Activated CD4-positive, alpha-beta T cell treated with anti-CD3 and anti-CD28 coated beads, Interleukin-2, amount 10 ng/mL, durations not matched to agents 24 days and 14 days (primary cell): ENCODE data around the gene MORN4. TPM values are rescaled to one million over a fixed set of nuclear protein-coding genes. Genes with fewer than 3 reads are reported as not detected.
"Not testable (repeated sequence)": the region's sequence is repeated elsewhere in the genome, so short reads cannot be mapped to it uniquely, and the experiment has no call there.

Experiments
- DNase-seq: peaks from one replicate; pipeline ENCODE4 v3.0.0; 2022
- H3K27ac Mint-ChIP-seq: one replicate; pipeline ENCODE4 v1.8.0; 2022; ENCODE audit warnings: mild to moderate bottlenecking, mixed read lengths
- H3K27me3 Mint-ChIP-seq: one replicate; pipeline ENCODE4 v1.8.0; 2022; ENCODE audit warnings: mixed read lengths
- H3K36me3 Mint-ChIP-seq: one replicate; pipeline ENCODE4 v1.8.0; 2022; ENCODE audit warnings: low read depth, mild to moderate bottlenecking, mixed read lengths
- H3K4me1 Mint-ChIP-seq: one replicate; pipeline ENCODE4 v1.8.0; 2021; ENCODE audit warnings: mixed read lengths
- H3K4me3 Mint-ChIP-seq: one replicate; pipeline ENCODE4 v1.8.0; 2022; ENCODE audit warnings: mild to moderate bottlenecking, moderate library complexity, mixed read lengths
- H3K9me3 Mint-ChIP-seq: one replicate; pipeline ENCODE4 v1.8.0; 2021; ENCODE audit warnings: mixed read lengths
- intact Hi-C: fragments of 100-400 bp; cut with micrococcal nuclease; formaldehyde crosslinking; loops from one replicate; pipeline ENCODE4 v1.15.1; 2023
- total RNA-seq: library from RNA; stranded (reverse); gene quantifications from 2 replicates; pipeline ENCODE4 v1.2.3, GENCODE V29; 2022

MORN4 gene
- total RNA-seq, 1 donor from 2014 or later, result 2.4 TPM

DNA sequence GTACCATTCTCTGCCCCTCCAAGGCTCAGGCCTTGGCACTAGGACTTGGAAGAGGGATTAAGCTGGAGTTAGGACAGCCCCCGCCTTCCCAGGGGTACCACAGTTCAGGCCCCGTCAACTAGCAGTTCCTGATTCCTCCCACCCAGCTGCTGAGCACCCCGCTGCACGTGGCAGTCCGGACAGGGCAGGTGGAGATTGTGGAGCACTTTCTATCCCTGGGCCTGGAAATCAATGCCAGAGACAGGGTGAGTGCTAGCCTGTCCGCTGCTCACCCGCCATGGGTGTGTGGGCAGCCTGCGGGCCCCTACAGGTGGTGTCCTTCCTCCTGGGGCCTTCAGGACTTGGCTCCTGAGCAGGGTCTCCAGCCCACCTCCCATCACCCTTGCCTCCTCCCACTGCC lies 51.1 kb downstream of the MORN4 start:
- no peak overlapping the region for H3K27ac Mint-ChIP-seq
- no peak for DNase-seq
- H3K4me1 Mint-ChIP-seq, result no peaks in the 10 kb centered on the region
- H3K27me3 Mint-ChIP-seq, result peaks cover 2% of the 10 kb centered on the region
- intact Hi-C loops, result no loop called here
- H3K9me3 Mint-ChIP-seq, result no peaks in the 10 kb centered on the region
- H3K4me3 Mint-ChIP-seq, result no peak overlapping the region
- no peaks in the 10 kb centered on the region for H3K36me3 Mint-ChIP-seq

DNA sequence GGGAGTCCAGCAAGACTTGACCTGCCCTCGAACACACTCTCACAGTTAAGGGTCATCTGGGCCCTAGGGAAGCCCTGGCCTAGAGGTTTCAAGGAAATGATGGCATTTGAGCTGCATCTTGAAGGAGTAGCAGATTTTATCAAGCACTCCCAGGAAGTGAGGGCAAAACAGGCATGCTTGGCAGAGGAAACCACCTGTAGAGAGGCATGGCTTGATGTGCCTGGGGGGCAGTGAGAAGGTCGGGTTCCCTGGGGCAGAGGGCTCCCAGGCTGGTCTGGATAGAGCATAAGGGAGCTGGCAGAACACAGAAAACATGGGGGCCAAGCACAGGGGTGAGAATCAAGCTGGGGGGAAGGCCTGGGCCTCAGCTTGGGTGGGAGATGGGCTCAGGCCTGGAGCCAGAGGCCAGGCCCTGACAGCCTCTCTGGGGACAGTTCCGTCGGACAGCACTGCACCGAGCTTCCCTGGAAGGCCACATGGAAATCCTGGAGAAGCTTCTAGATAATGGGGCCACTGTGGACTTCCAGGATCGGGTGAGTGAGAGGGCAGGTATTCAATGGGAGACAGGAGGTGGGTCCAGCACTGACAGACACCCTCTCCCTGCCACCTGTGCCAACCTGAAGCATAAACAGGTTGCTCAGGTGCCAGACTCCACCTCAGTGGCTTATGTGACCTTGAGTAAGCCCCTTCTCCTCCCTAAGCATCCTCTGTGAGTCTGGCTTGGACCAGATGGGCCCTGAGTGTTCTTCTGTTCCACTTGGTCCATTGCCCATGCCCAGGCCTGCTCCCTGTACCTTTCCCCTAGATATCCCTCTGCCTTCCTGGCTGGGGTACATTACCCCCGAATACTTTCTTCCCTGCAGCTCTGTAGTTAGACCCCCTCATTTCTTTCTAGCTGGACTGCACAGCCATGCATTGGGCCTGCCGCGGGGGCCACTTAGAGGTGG lies 52.6 kb downstream of the MORN4 start:
- no peaks in the 10 kb centered on the region for H3K4me1 Mint-ChIP-seq
- no peak overlapping the region for H3K4me3 Mint-ChIP-seq
- peaks cover 5% of the 10 kb centered on the region for H3K27me3 Mint-ChIP-seq
- H3K27ac Mint-ChIP-seq, result no peak overlapping the region
- no peaks in the 10 kb centered on the region for H3K9me3 Mint-ChIP-seq
- intact Hi-C loops, result no loop called here
- H3K36me3 Mint-ChIP-seq, result no peaks in the 10 kb centered on the region
- no peak for DNase-seq

DNA sequence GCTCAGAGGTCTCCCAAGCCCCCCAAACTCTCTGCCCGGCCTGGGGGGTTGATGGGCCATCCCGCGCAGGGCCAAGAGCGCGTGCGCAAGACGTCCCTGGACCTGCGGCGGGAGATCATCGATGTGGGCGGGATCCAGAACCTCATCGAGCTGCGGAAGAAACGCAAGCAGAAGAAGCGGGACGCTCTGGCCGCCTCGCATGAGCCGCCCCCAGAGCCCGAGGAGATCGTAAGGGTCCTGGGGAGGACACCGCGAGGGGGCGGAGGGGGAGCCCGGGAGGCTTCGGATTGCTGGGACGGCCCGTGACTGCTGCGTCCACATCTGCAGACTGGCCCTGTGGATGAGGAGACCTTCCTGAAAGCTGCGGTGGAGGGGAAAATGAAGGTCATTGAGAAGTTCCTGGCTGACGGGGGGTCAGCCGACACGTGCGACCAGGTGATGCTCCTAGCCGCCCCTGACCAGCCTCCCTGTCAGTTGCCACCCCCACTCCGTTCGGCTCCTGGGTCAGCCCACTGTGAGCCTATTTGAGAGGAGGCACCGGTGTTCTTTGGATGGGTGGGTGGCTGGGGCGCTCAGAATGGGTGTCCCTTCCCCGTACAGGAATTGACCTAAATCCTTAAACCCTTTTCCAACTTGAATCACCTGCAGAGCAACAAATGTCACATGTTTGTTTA lies 55.0 kb downstream of the MORN4 start:
- no peaks in the 10 kb centered on the region for H3K36me3 Mint-ChIP-seq
- H3K27ac Mint-ChIP-seq, result no peak overlapping the region
- no peaks in the 10 kb centered on the region for H3K4me1 Mint-ChIP-seq
- no peak overlapping the region for H3K4me3 Mint-ChIP-seq
- no peaks in the 10 kb centered on the region for H3K9me3 Mint-ChIP-seq
- intact Hi-C loops, result loop anchor here (10.0 kb wide), 1 partner anchor 156 kb away; the partner anchor contains the start of gene ZFYVE27
- H3K27me3 Mint-ChIP-seq, result peaks cover 5% of the 10 kb centered on the region
- DNase-seq, result no peak

DNA sequence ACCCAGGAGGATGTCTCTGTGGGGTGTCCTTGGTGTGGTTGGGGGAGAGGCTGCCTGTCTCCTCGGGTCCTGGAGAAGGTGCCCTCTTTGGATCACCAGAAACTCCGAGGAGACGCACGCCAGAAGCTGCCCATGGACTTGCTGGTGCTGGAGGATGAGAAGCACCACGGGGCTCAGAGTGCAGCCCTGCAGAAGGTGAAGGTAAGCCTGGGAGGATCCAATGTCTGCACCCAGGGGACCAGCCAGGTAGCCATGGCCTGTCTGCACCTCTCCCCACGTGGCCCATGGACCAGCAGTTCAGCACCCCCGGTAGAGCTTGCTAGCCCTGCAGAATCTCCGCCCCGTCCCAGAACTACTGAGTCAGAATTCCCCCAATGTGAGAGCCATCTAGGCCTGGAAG lies 55.6 kb downstream of the MORN4 start:
- H3K4me3 Mint-ChIP-seq, result no peak overlapping the region
- no peak overlapping the region for H3K27ac Mint-ChIP-seq
- H3K27me3 Mint-ChIP-seq, result peaks cover 5% of the 10 kb centered on the region
- intact Hi-C loops, result loop anchor here (10.0 kb wide), 1 partner anchor 157 kb away; the partner anchor contains the start of gene ZFYVE27
- H3K4me1 Mint-ChIP-seq, result no peaks in the 10 kb centered on the region
- no peaks in the 10 kb centered on the region for H3K36me3 Mint-ChIP-seq
- no peaks in the 10 kb centered on the region for H3K9me3 Mint-ChIP-seq
- DNase-seq, result no peak

DNA sequence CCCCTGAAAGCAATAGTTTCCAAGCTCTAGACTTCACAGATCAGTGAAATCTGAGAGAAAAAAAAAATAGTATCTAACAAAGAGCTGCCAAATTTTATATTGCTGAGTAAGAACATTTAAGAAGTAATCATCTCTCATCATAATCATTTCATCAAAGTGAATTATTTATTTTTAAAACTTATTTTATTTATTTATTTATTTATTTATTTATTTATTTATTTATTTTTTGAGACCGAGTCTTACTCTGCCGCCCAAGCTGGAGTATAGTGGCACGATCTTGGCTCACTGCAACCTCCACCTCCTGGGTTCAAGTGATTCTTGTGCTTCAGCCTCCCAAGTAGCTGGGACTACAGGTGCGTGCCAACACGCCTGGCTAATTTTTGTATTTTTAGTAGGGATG lies 56.8 kb downstream of the MORN4 start:
- H3K27me3 Mint-ChIP-seq, H3K4me1 Mint-ChIP-seq: not testable (repeated sequence)

DNA sequence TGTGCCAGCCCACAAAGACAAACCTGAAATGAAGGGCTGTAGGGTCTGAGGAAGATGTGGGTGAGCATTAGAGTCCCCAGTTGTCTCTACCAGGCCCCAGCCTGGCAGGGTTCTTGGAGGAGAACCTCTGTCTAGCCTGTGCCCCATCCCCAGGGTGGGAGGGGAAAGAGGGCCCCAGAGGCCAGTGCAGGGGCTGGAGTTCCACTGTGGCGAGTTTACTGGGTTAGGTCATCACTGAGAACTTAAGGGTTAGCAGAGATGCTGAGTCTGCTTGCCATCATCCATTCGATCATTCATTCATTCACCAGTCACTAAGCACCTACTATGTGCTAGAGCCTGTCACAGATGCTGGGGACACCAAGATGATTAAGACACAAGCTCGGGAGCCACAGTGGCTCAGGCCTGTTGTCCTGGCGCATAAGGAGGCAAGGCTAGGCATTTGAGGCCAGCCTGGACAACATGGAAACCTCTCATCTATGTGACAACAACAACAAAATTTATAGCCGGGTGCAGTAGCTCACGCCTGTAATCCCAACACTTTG lies 58.1 kb downstream of the MORN4 start:
- Mint-ChIP-seq H3K4me3 (no peak overlapping the region), H3K27ac (no peak overlapping the region), H3K27me3 (peaks cover 5% of the 10 kb centered on the region), H3K36me3 (no peaks in the 10 kb centered on the region), H3K9me3 (no peaks in the 10 kb centered on the region), H3K4me1 (no peaks in the 10 kb centered on the region)
- no peak for DNase-seq
- intact Hi-C loops, result loop anchor here (10.0 kb wide), 1 partner anchor 160 kb away; the partner anchor contains the start of gene ZFYVE27

More for the DNA sequence above, 56.8 kb downstream of the MORN4 start:
- not testable (repeated sequence) for DNase-seq, H3K36me3 Mint-ChIP-seq, H3K4me3 Mint-ChIP-seq, H3K9me3 Mint-ChIP-seq, H3K27ac Mint-ChIP-seq
- intact Hi-C loops, result loop anchor here (10.0 kb wide), 1 partner anchor 158 kb away; the partner anchor contains the start of gene ZFYVE27

DNA sequence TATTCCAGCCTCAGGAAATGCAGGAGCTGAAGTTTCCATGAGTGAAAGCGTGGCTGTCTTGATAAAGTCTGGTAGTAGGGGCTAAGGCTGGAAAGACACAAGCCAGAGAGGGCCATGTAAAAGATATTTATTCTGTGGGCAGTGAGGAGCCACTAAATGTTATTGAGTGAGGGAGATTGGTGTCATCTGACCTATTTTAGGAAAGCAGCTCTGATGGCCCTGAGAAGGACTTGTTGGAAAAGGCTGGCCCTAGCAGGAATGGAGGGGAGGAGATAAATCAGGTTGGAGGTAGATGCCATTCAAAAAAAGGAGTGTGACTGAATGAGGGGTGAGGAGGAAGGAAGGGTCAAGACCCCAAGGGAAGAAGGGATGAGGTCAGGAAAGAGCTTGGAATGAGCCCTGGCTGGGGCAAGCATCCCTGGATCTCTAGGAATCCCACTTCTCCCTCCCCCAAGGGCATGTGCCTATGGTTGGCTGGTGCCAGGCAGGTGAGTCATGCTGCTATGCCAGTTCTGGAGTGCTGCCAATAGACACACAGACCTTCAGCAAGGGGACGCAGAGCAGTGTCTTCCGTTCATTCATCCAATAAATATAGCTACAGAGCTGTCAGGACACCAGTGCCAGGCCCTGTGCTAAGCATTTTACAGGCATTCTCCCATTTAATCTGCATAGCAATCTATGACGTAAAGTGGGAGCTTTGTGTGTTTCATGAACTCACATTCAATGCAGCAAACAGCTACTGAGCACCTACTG lies 58.8 kb downstream of the MORN4 start:
- no peaks in the 10 kb centered on the region for H3K36me3 Mint-ChIP-seq
- H3K9me3 Mint-ChIP-seq, result no peaks in the 10 kb centered on the region
- DNase-seq, result no peak
- no peaks in the 10 kb centered on the region for H3K4me1 Mint-ChIP-seq
- H3K27me3 Mint-ChIP-seq, result peaks cover 5% of the 10 kb centered on the region
- H3K4me3 Mint-ChIP-seq, result no peak overlapping the region
- H3K27ac Mint-ChIP-seq, result no peak overlapping the region
- intact Hi-C loops, result loop anchor here (10.0 kb wide), 1 partner anchor 160 kb away; the partner anchor contains the start of gene ZFYVE27

DNA sequence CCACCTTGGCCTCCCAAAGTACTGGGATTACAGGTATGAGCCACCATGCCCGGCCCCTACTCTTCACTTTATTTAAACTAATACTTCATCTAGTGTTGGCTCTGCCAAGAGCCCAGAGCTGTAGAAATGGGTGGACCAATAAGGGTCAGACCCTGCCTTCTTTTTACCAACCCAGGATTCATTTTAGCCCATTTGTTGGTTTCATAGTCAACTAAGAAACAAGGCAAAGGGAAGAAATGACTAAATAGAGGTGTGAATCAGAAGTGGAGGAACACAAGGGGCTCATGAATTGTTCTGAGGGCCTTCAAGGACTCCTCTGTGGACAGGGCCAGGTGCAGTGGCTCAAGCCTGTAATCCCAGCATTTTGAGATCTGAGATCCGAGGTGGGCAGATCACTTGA lies 59.6 kb downstream of the MORN4 start:
- H3K36me3 Mint-ChIP-seq, result no peaks in the 10 kb centered on the region
- H3K4me1 Mint-ChIP-seq, result no peaks in the 10 kb centered on the region
- no peak for DNase-seq
- intact Hi-C loops, result loop anchor here (10.0 kb wide), 1 partner anchor 161 kb away; the partner anchor contains the start of gene ZFYVE27
- H3K9me3 Mint-ChIP-seq, result no peaks in the 10 kb centered on the region
- no peak overlapping the region for H3K27ac Mint-ChIP-seq
- H3K27me3 Mint-ChIP-seq, result peaks cover 5% of the 10 kb centered on the region
- H3K4me3 Mint-ChIP-seq, result no peak overlapping the region

DNA sequence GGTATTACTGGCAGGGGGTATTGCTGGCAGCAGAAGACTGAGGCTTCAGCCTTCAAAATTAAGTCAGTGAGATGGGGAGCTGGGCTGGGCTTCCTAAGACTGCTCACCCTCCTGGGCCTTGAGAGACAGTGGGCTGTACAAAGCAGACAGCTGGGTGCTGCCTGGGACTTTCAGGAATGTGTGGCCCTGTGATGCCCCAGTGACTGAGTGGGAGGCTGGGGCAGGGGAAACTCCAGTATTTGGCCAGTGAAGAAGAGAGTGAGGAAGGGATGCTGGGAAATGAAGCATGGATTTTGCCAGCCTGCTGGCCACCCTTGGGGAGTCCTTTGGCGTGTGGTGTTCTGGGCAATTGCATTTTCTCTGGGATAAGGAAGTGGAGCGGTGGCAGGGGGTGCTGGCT lies 60.3 kb downstream of the MORN4 start:
- Mint-ChIP-seq H3K27me3 (peaks cover 5% of the 10 kb centered on the region), H3K27ac (no peak overlapping the region), H3K4me1 (no peaks in the 10 kb centered on the region), H3K4me3 (no peak overlapping the region), H3K36me3 (no peaks in the 10 kb centered on the region), H3K9me3 (no peaks in the 10 kb centered on the region)
- intact Hi-C loops, result loop anchor here (10.0 kb wide), 1 partner anchor 162 kb away; the partner anchor contains the start of gene ZFYVE27
- DNase-seq, result no peak

DNA sequence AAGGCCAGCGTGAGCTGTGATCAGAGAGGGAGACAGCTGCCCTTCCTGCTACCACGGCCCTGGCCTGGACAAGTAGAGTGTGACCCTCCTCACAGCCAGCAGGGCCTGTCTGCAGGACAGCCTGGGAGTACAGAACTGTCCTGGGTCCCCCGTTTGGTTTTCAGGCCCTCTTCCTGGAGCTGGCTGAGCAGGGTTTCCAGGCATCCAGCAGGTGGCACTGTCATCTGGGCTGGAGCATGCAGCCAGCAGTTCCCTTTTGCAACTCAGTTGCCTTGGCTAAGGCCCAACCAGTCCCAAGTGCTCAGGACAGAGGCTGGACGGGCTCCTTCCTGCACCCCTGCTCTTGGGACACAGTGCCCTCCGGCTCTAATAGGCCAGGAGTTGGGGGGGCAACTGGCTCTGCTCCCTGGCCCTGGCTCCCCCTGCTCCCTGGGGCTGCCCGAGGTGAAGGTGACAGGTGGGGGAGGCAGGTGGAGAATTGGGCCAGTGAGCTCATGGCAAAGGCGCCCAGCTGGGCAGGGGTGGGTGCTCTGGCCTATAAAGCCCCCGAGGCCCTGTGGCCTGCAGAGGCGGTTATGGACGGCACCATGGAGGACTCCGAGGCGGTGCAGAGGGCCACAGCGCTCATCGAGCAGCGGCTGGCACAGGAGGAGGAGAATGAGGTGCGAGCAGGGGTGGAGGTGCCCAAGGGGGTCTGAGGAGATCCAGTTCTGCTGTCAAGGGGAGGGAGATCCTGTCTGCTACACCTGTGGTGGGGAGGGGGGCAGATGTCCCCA lies 60.9 kb downstream of the MORN4 start, which contains the start of gene ANKRD2:
ANKRD2 (plus strand) TSS at position 566 of the 776 bp plus-strand sequence; CDS start at position 576, 10 bp downstream.
- Mint-ChIP-seq H3K27ac (no peak within 1 kb of the TSS), H3K36me3 (no peaks in the 10 kb centered on the region), H3K4me1 (no peaks in the 10 kb centered on the region), H3K4me3 (no peak within 1 kb of the TSS), H3K27me3 (peaks cover 4% of the 10 kb centered on the region), H3K9me3 (no peaks in the 10 kb centered on the region)
- DNase-seq, result peak; percentile 87
- intact Hi-C loops, result loop anchor here (1.0 to 10.0 kb wide), 2 partner anchors 40 to 162 kb away; partner anchors contain the start of gene ZFYVE27

DNA sequence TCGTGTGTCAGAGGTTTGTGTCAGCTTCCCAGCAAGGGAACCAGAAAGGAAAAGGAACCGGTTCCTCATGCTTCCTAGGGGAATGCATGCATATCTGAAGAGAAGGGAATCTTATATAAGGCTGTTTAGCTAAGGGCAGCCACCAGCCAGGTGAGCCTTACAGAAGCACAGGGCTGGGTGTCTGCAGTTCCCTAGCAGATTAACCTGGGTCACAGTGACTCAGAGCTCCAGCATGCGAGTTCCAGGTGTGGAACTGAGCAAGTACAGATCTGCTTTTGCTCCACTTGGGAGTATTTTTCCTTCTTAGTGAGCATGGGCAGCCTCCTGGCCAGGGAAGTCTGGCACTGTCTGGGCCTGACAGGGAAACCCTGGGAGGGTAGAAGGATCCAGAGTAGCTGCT lies 61.7 kb downstream of the MORN4 start:
- no peak overlapping the region for H3K27ac Mint-ChIP-seq
- H3K4me3 Mint-ChIP-seq, result no peak overlapping the region
- intact Hi-C loops, result loop anchor here (1.0 to 10.0 kb wide), 2 partner anchors 41 to 163 kb away; partner anchors contain the start of gene ZFYVE27
- no peaks in the 10 kb centered on the region for H3K36me3 Mint-ChIP-seq
- H3K27me3 Mint-ChIP-seq, result peaks cover 2% of the 10 kb centered on the region
- DNase-seq, result no peak
- no peaks in the 10 kb centered on the region for H3K4me1 Mint-ChIP-seq
- no peaks in the 10 kb centered on the region for H3K9me3 Mint-ChIP-seq

DNA sequence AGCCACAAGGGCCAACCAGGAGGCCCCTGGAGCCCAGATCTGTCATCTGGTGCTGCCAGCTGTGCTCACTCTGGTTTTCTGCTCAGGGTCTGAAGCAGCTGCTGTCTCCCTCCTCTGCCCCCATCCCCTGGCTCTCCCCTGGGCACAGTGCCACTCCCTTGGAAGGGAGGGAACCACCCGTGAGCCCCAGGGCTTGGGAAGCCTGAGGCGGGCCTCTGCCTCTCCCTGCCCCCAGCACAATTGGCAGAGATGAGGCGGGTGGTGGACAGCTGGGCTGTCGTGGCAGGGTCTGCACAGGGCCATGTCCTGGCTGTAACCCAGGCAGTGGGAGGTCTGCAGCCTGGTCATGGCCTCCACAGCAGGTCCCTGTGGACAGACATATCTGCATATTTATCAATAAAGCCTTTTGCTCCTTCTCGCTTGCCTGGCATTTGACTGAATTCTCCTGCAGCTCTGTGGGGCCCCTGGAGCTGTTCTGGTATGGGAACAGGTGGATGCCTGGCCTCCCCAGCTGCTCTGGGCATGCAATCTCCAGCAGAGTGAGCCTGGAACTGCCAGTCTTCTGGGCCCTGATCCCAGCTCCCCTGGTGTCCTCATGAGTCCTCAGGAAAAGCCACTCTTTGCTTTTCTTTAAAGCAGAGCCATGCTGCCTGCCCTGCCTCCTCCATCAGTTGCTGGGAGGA lies 62.4 kb downstream of the MORN4 start:
- DNase-seq, result no peak
- Mint-ChIP-seq H3K27me3 (no peaks in the 10 kb centered on the region), H3K36me3 (no peaks in the 10 kb centered on the region), H3K4me1 (no peaks in the 10 kb centered on the region), H3K4me3 (no peak overlapping the region), H3K27ac (no peak overlapping the region), H3K9me3 (no peaks in the 10 kb centered on the region)
- intact Hi-C loops, result loop anchor here (10.0 kb wide), 1 partner anchor 164 kb away; the partner anchor contains the start of gene ZFYVE27
